HG03135 (cell line): Measurements from ENCODE around the gene PDE5A.
"Not testable (repeated sequence)": the region's sequence is repeated elsewhere in the genome, so short reads cannot be mapped to it uniquely, and the experiment has no call there.

ENCODE experiments used
- ATAC-seq: cut with Tn5 transposase; IDR thresholded peaks from one replicate; pipeline ENCODE4 v1.9.1; 2021; ENCODE audit warnings: mild to moderate bottlenecking, moderate library complexity; ENCODE audit not compliant: unreplicated experiment

PDE5A gene

GRCh38 chr4:119628281-119629141, at the start of gene PDE5A:
Gene PDE5A (minus strand): TSS chr4:119628804. CDS start chr4:119628671, 133 bp downstream.
- ATAC-seq, result peak; percentile 87

DNA sequence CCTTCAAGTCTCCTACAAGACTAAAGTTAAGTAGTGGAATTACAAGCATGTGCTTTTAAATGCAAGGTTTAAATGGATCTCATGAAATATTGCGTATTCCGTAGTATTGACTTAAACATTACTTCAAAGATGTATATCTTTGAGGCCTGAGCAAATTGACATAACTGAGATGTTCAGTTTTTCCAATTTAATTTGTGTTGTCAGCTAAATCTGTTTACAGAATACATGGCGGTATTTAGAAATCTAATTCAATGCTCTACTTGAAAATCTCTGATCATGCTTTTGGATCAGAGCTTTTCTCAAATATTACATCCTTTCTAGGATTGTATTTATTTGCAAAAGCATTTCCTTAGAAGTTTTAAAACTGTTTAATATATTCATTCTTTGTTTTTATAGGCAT, 47.5 kb upstream of the PDE5A start:
- no peak for ATAC-seq

GRCh38 chr4:119675391-119675790, 46.8 kb upstream of the PDE5A start:
- no peak for ATAC-seq

- no peak for ATAC-seq
Observed at GRCh38 chr4:119672938-119673337, 44.3 kb upstream of the PDE5A start.

- no peak for ATAC-seq
Observed at GRCh38 chr4:119672086-119672485, 43.5 kb upstream of the PDE5A start.

DNA sequence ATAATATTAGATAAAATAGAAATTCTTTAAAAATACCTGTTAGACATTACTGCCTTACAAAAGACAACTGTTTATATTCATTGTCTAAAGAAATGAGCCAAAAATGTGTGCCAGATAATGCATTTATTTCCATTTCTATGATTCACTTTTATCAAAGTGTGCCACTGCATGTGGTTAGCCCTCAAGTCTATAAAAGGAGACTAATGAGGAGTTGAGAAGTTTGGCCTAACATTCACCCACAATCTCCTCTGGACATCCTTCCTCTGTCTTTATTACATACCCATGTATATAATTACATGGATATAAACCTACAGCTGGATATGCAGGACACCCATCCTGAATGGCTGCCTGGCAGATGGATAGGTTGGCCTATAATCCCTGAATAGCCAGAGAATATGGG, 42.6 kb upstream of the PDE5A start:
- no peak for ATAC-seq

- ATAC-seq, result no peak
Observed at GRCh38 chr4:119667802-119668201, 39.2 kb upstream of the PDE5A start.

GRCh38 chr4:119666653-119667091, 38.1 kb upstream of the PDE5A start:
- no peak for ATAC-seq

DNA sequence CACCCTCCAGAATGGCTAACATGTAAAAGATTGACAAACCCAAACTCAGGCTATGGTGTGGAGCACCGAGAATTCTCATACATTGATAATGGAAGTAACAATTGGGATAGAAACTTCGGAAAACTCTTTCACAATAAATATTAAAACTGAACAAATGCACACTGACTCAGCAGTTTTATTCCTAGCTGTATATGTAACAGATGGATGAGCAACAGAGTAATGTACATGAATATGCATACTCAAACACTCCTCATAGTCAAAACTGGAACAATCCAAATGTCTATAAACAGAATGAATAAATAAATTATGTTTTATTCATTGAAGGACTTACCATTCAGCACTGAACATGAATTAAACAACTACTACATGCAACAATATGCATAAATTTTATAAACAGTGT, 37.1 kb upstream of the PDE5A start:
- no peak for ATAC-seq

DNA sequence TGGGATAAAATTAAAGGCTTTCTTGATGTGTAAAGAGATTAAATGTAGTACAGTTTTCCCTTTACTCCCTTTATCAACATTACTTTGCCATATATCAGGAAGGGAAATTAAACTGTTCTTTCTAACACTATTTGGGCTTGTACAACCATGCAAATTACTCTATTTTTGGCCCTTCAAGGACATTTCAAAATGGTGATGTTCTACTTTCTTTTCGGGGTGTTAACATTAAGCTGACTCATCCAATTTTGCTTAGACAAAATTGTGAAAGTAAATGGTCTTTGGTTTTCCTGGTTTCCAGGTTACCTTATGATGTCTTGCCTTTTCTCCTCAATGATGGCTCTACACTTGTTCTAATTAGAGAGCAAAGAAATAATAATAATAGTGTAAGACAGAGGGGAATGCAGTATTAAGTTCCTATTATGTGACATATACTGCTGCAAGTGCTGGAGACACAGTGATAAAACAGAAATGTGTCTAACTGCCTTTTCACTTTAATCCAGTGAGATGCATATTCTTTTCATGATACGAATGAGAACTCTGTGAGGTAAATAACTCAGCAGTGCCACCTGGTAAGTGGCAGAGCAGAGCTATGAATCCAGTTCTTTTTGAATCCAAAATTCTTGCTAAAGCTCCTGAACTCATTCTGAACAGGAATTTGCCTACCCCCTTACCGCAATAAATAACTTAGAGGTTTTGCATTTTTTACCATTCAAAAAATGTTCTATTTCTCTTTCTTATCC, 35.7 kb upstream of the PDE5A start:
- ATAC-seq, result no peak

- ATAC-seq, result no peak
Observed at GRCh38 chr4:119663160-119663788, 34.7 kb upstream of the PDE5A start.

GRCh38 chr4:119662612-119663011, 34.0 kb upstream of the PDE5A start:
- ATAC-seq, result not testable (repeated sequence)

GRCh38 chr4:119661231-119661630, 32.6 kb upstream of the PDE5A start:
- no peak for ATAC-seq

DNA sequence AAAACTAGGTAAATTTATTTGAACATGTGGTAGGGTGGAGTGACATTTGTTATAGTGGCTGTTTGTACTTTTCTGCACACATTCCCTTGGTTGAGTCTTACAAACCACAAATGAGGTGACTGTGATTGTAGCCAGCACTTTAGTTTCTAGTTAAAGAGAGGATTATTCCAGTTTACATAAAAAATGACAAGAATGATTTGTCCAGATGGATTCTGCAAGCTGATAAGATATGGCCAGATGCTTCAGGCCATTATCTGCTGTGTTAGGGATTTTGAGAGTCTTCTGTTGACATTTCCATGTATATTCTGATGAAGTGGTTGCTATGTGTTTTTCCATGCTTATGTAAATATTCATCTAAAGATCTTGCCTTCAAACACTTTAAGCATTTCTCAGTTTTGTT, 31.0 kb upstream of the PDE5A start:
- ATAC-seq, result no peak

DNA sequence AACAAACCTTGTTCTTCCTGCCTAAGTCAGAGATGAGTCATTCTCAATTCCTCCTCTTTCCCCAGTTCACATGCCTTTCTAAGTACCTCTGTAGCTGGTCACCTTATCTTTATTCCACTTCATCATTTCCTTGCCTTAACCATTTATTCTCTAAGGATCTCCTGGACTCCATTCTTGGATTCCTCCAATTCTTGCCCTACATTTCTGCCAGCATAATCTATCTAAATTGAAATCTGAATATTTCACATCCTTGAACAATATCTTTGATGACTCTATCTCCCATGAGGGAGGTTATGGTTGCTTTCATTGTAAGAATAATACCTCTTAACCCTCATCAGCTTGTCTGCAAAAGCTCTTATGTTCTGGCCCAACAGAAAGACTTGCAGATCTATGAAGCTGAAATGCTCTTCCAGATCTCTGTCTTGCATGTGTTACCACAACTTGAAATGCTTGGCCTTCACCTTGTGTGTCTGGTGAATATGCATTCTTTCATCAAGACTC, 28.6 kb upstream of the PDE5A start:
- ATAC-seq, result no peak

DNA sequence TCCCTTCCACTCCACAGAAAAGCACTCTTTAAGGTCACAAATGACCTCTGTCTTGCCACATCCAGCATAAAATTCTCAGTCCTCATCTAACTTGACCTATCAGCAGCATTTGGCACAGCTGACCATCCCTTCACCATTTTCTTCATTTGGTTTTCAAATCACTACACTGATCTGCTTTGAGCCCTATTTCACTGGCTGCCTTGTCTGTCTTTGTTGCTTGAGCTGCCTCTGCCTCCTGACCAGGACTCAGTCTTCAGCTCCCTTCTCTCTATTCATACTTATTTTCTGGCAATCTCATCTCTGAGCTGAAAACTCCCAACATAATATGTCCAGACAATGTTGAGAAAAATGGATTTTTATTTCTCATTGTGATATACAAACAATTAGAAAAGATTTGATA, 27.7 kb upstream of the PDE5A start:
- no peak for ATAC-seq

- no peak for ATAC-seq
Observed at GRCh38 chr4:119655111-119655837, 26.7 kb upstream of the PDE5A start.

GRCh38 chr4:119653990-119654389, 25.4 kb upstream of the PDE5A start:
- no peak for ATAC-seq

GRCh38 chr4:119652998-119653397, 24.4 kb upstream of the PDE5A start:
- no peak for ATAC-seq

DNA sequence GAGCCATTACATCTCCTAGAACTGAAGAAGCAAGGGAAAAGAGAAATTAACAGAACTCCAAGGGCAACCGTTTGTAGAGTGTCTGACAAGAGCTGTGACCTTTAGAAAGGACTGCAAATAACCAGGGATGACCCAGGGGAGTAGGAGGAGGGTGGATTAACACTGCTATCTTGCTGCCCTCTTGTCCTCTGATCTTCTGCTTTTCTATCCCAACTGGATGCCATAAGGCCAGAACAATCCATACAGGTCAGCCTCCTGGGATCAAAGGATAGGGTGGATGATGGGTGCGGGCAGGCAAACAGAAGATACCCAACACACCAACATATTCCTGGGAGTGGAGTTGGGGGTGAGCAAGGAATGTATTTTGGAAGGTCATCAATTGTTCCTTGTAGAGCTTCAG, 19.8 kb upstream of the PDE5A start:
- no peak for ATAC-seq

DNA sequence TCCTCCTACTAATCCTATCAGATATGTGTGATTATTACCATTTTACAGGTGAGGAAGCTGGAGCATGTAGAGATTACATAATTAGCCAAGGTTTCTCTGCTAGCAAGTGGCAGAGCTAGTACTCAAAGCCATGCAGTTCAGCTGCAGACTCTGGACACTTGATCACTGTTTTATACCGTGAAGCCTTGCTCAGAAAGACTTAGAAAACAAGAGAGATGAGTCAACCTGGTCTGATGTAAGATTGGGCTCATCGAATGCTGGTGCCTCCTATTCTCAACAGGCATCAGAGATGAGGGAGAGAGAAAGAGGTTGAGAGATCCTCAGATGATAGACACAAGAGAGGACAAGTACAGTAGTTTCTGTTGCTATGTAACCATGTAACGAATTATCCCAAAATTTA, 19.0 kb upstream of the PDE5A start:
- ATAC-seq, result no peak
